GM12878 (cell line): ENCODE data around the gene SHC4. TPM values are rescaled to one million over a fixed set of nuclear protein-coding genes. Genes with fewer than 3 reads are reported as not detected.

ENCODE experiments used
- ATAC-seq: fragments of 200-7000 bp; cut with Tn5 transposase; 3 replicates; pipeline ENCODE4 v1.9.1; 2020; ENCODE audit warnings: mild to moderate bottlenecking, moderate library complexity
- BruUV-seq: library from RNA; stranded (reverse); fragments of 400-500 nt; replicated peaks from 2 replicates; lab custom pipeline; 2021; lab: Mats Ljungman, UMichigan
- CTCF ChIA-PET: fragments of 300-600 bp; sonication (Branson Sonifier 250); formaldehyde crosslinking; extraction: SDS; loops from one replicate; lab custom pipeline; 2021; ENCODE audit warnings: inconsistent platforms; lab: Yijun Ruan, JAX
- POLR2A ChIA-PET: fragments of 350-600 bp; formaldehyde crosslinking; extraction: SDS; loops from one replicate; lab custom pipeline; 2021; ENCODE audit warnings: inconsistent platforms; lab: Charles Lee
- RAD21 ChIA-PET: fragments of 300-600 bp; sonication (Branson Sonifier 250); formaldehyde crosslinking; loops from one replicate; lab custom pipeline; 2023; ENCODE audit warnings: antibody characterized with exemption; ENCODE audit not compliant: unreplicated experiment; lab: Charles Lee
- SMC1A ChIA-PET: fragments of 300-600 bp; sonication (Branson Sonifier 250); formaldehyde crosslinking; loops from one replicate; lab custom pipeline; 2023; ENCODE audit not compliant: unreplicated experiment, uncharacterized antibody; lab: Charles Lee
- DNase-seq: peaks from one replicate; pipeline ENCODE4 v3.0.0-alpha.2; 2011; ENCODE audit warnings: low read depth, low spot score
- FAIRE-seq: peaks from 3 replicates; lab custom pipeline; 2011; peaks lifted over from hg19 to GRCh38; lab: Jason Lieb, UNC
- H2AFZ ChIP-seq: 2 replicates; pipeline ENCODE4 v1.6.0; 2011; ENCODE audit warnings: low read depth, low read length, control low read depth; ENCODE audit not compliant: control insufficient read depth
- H3K27ac ChIP-seq: 2 replicates; pipeline ENCODE4 v1.5.1; 2011; ENCODE audit warnings: control low read depth; ENCODE audit not compliant: control insufficient read depth, insufficient read depth
- H3K27me3 ChIP-seq, 2 experiments: replicated peaks in 1 of 2; 2 replicates each; pipeline versions ENCODE4 v1.6.0 to v1.6.1; 2011; ENCODE audit warnings: low read length in 1 of 2; ENCODE audit not compliant: control insufficient read depth in 2 of 2, insufficient read depth in 2 of 2
- H3K36me3 ChIP-seq, 2 experiments: 2 replicates each; pipeline ENCODE4 v1.5.1; 2011; ENCODE audit warnings: low read length in 1 of 2; ENCODE audit not compliant: control insufficient read depth in 2 of 2, insufficient read depth in 2 of 2
- H3K4me1 ChIP-seq: 2 replicates; pipeline ENCODE4 v1.6.1; 2011; ENCODE audit warnings: mild to moderate bottlenecking, low read length, moderate library complexity, mixed read lengths; ENCODE audit not compliant: control insufficient read depth, insufficient read depth
- H3K4me2 ChIP-seq: 2 replicates; pipeline ENCODE4 v1.6.0; 2011; ENCODE audit warnings: control low read depth; ENCODE audit not compliant: control insufficient read depth, insufficient read depth
- H3K4me3 ChIP-seq: fragments of 200-600 bp; sonication (generic); 2 replicates; pipeline ENCODE4 v1.5.1; 2016
- H3K79me2 ChIP-seq: 2 replicates; pipeline ENCODE4 v1.6.0; 2011; ENCODE audit warnings: low read length; ENCODE audit not compliant: control insufficient read depth, insufficient read depth
- H3K9ac ChIP-seq: 2 replicates; pipeline ENCODE4 v1.8.0; 2011; ENCODE audit warnings: low read length, control low read depth, mixed read lengths; ENCODE audit not compliant: control insufficient read depth, insufficient read depth
- H3K9me3 ChIP-seq: replicated peaks from 3 replicates; pipeline ENCODE4 v1.5.1; 2011; ENCODE audit warnings: mild to moderate bottlenecking, low read length; ENCODE audit not compliant: control insufficient read depth, insufficient read depth
- H4K20me1 ChIP-seq: 2 replicates; pipeline ENCODE4 v1.6.0; 2011; ENCODE audit not compliant: control insufficient read depth, insufficient read depth
- BACH1 ChIP-seq: fragments of 450-650 bp; IDR thresholded peaks from 2 replicates; pipeline ENCODE4 v1.6.1; 2017; ENCODE audit warnings: mild to moderate bottlenecking, borderline replicate concordance
- BRCA1 ChIP-seq: IDR thresholded peaks from 2 replicates; pipeline ENCODE4 v1.6.1; 2011; ENCODE audit warnings: low read depth, low read length, improper control_type of control experiment
- CHD4 ChIP-seq: fragments of 200-600 bp; sonication (generic); IDR thresholded peaks from 2 replicates; pipeline ENCODE4 v1.6.1; 2016; ENCODE audit warnings: mild to moderate bottlenecking
- E4F1 ChIP-seq: fragments of 450-650 bp; IDR thresholded peaks from 2 replicates; pipeline ENCODE4 v1.6.1; 2018; ENCODE audit warnings: borderline replicate concordance, mild to moderate bottlenecking; ENCODE audit not compliant: partially characterized antibody
- ESRRA ChIP-seq: IDR thresholded peaks from 2 replicates; pipeline ENCODE4 v1.6.1; 2012; ENCODE audit warnings: mild to moderate bottlenecking, low read length, improper control_type of control experiment
- POLR2A ChIP-seq: IDR thresholded peaks from 2 replicates; pipeline ENCODE4 v1.6.1; 2011; ENCODE audit warnings: low read depth, mild to moderate bottlenecking, low read length
- RCOR1 ChIP-seq: conservative IDR thresholded peaks from 2 replicates; pipeline ENCODE4 v1.6.1; 2012; ENCODE audit warnings: low read depth, low read length, improper control_type of control experiment
- SMARCA5 ChIP-seq: fragments of 450-650 bp; IDR thresholded peaks from 2 replicates; pipeline ENCODE4 v1.6.1; 2017; ENCODE audit warnings: mild to moderate bottlenecking
- SRF ChIP-seq, 2 experiments: IDR thresholded peaks; 2 replicates each; pipeline ENCODE4 v1.6.1; 2011; ENCODE audit warnings: low read depth in 2 of 2, low read length in 2 of 2, mild to moderate bottlenecking in 1 of 2, moderate library complexity in 1 of 2
- ZNF207 ChIP-seq: fragments of 450-650 bp; IDR thresholded peaks from 2 replicates; pipeline ENCODE4 v1.6.1; 2014; ENCODE audit warnings: antibody characterized with exemption, mild to moderate bottlenecking, borderline replicate concordance
- WGBS: methylation state at CpG from one replicate; pipeline ENCODE4 v1.1.6; 2016; ENCODE audit warnings: low lambda C conversion rate; ENCODE audit not compliant: insufficient replicate concordance, insufficient coverage; ENCODE audit errors: missing lambda C conversion rate; 5-methylcytosine and 5-hydroxymethylcytosine counted together
- in situ Hi-C: fragments of 300-500 bp; cut with MboI; formaldehyde crosslinking; loops from 9 replicates; pipeline ENCODE4 v1.14.3; 2018; ENCODE audit warnings: mixed read lengths
- intact Hi-C: fragments of 100-400 bp; cut with micrococcal nuclease; formaldehyde crosslinking; loops from one replicate; pipeline ENCODE4 v1.14.2; 2022; ENCODE audit not compliant: unreplicated experiment
- polyA plus RNA-seq, 11 experiments: library from polyadenylated mRNA; depleted of rRNA in 4 of 11; unstranded in 6 of 11; stranded (reverse) in 5 of 11; fragments of >200 nt; fragmentation: Nextera tagmentation in 4 of 11; fragmentation: Illumina TruSeq in 1 of 11; extraction: Ambion mirVana in 4 of 11; extraction: Trizol in 1 of 11; gene quantifications; 1 replicate in 1 of 11; 2 replicates in 10 of 11; pipeline versions ENCODE4 v1.2.1 to v1.2.3, GENCODE V29; 2011 to 2016; ENCODE audit warnings: inconsistent platforms in 2 of 11, missing spikeins in 2 of 11, low read depth in 1 of 11
- total RNA-seq, 4 experiments: library from RNA; depleted of rRNA in 3 of 4; stranded (reverse); fragments of >200 nt in 3 of 4; fragmentation: Illumina TruSeq in 1 of 4; extraction: Trizol in 1 of 4; gene quantifications; 2 replicates each; pipeline versions ENCODE4 v1.2.1 to v1.2.3, GENCODE V29; 2013 to 2021

SHC4 gene
- total and polyA plus RNA-seq, 10 of the 15 experiments (the other 5 are each of a cell fraction or from before 2014, with no cell fraction given): 0.04 to 0.87 (median 0.14) TPM

GRCh38 chr15:48915861-48916260 is 47.9 kb downstream of the SHC4 start:
- Histone ChIP-seq H3K27ac (no peak overlapping the region), H3K4me2 (no peak overlapping the region), H3K79me2 (no peaks in the 10 kb centered on the region), H3K27me3 (no peaks in the 10 kb centered on the region), H4K20me1 (no peaks in the 10 kb centered on the region), H2AFZ (no peak overlapping the region), H3K9me3 (no peaks in the 10 kb centered on the region), H3K9ac (no peak overlapping the region), H3K36me3 (no peaks in the 10 kb centered on the region), H3K4me1 (no peaks in the 10 kb centered on the region), H3K4me3 (no peak overlapping the region)
- ATAC-seq (no peak), FAIRE-seq (no peak), DNase-seq (no peak)
- SMC1A ChIA-PET: interaction anchor here (0.8 to 2.1 kb wide), 4 partner anchors 9 to 60 kb away, joined by 3 to 6 read pairs (median 4); no protein-coding TSS in a partner anchor
- POLR2A ChIA-PET: no interaction called here
- intact Hi-C loops (no loop called here), in situ Hi-C loops (no loop called here)
- no TSS peak for BruUV-seq
- CTCF ChIA-PET: interaction anchor here (0.6 to 2.3 kb wide), 5 partner anchors 11 to 605 kb away, joined by 3 to 7 read pairs (median 3); no protein-coding TSS in a partner anchor
- TF ChIP-seq ESRRA: no peak
- no peak for TF ChIP-seq POLR2A
- no peak for TF ChIP-seq BACH1
- no peak for TF ChIP-seq SMARCA5
- TF ChIP-seq BRCA1: no peak
- WGBS: 32% methylated on average over 3 of the region's 3 CpGs
- RAD21 ChIA-PET: no interaction called here

- H3K4me3 ChIP-seq: no peak overlapping the region
- CTCF ChIA-PET: interaction anchor here (0.7 to 2.5 kb wide), 6 partner anchors 12 to 203 kb away, joined by 3 to 7 read pairs (median 4); no protein-coding TSS in a partner anchor
- 74% methylated on average over 3 of the region's 3 CpGs for WGBS
- RAD21 ChIA-PET: interaction anchor here (0.7 to 2.0 kb wide), 2 partner anchors 9 to 37 kb away, joined by 3 to 5 read pairs; partner anchors contain the start of gene EID1
- SMC1A ChIA-PET: interaction anchor here (0.8 to 2.1 kb wide), 2 partner anchors 51 to 61 kb away, joined by 3 to 6 read pairs; no protein-coding TSS in a partner anchor
- no TSS peak for BruUV-seq
- H4K20me1 ChIP-seq: no peaks in the 10 kb centered on the region
- in situ Hi-C loops: no loop called here
- no peaks in the 10 kb centered on the region for H3K79me2 ChIP-seq
- H3K4me1 ChIP-seq: no peaks in the 10 kb centered on the region
- POLR2A ChIA-PET: interaction anchor here (0.5 to 1.0 kb wide), 2 partner anchors 13 to 116 kb away, joined by 3 read pairs; no protein-coding TSS in a partner anchor
- no peak overlapping the region for H3K9ac ChIP-seq
- DNase-seq: no peak
- no peaks in the 10 kb centered on the region for H3K27me3 ChIP-seq
- no peak for FAIRE-seq
- ATAC-seq: 0 out of 3 replicates have a peak, but pooled peaks have one; percentile 22
- no peaks in the 10 kb centered on the region for H3K9me3 ChIP-seq
- H3K27ac ChIP-seq: no peak overlapping the region
- H2AFZ ChIP-seq: no peak overlapping the region
- H3K4me2 ChIP-seq: no peak overlapping the region
- no peaks in the 10 kb centered on the region for H3K36me3 ChIP-seq
- intact Hi-C loops: loop anchor here (5.0 kb wide), 1 partner anchor 58 kb away; no protein-coding TSS in a partner anchor
- TF ChIP-seq ZNF207: no peak
- TF ChIP-seq CHD4: no peak
- no peak for TF ChIP-seq SRF (IDR thresholded peaks at IDR 0.05; ENCODE audit: low read depth in 2 of 2, low read length in 2 of 2)
- no peak for TF ChIP-seq E4F1
- no peak for TF ChIP-seq RCOR1
Observed at GRCh38 chr15:48914717-48915116, 49.0 kb downstream of the SHC4 start.
